Liver (tissue), 9 donors: ENCODE data around the gene WDR86. TPM values are rescaled to one million over a fixed set of nuclear protein-coding genes. Genes with fewer than 3 reads are reported as not detected.

ENCODE experiments used
- DNase-seq: peaks from one replicate; pipeline ENCODE4 v3.0.0-alpha.2; 2017; ENCODE audit warnings: low spot score
- H3K27ac ChIP-seq, 2 donors: one replicate each; pipeline ENCODE4 v1.7.0; 2013; ENCODE audit warnings: inconsistent platforms in 2 of 2, low read length in 2 of 2, control low read depth in 1 of 2, low read depth in 1 of 2, mild to moderate bottlenecking in 1 of 2
- H3K27me3 ChIP-seq, 4 donors: one replicate each; pipeline versions ENCODE4 v1.6.1 to v1.7.0; 2013; ENCODE audit warnings: low read length in 3 of 4, inconsistent platforms in 1 of 4, mild to moderate bottlenecking in 1 of 4, moderate library complexity in 1 of 4; ENCODE audit not compliant: control insufficient read depth in 4 of 4, insufficient read depth in 4 of 4
- H3K36me3 ChIP-seq, 4 donors: one replicate each; pipeline versions ENCODE4 v1.6.1 to v1.7.0; 2013; ENCODE audit warnings: low read length in 3 of 4, mild to moderate bottlenecking in 3 of 4, low read depth in 1 of 4, moderate library complexity in 1 of 4; ENCODE audit not compliant: control insufficient read depth in 4 of 4, insufficient read depth in 3 of 4
- H3K4me1 ChIP-seq, 4 donors: one replicate each; pipeline versions ENCODE4 v1.6.1 to v1.7.0; 2013; ENCODE audit warnings: low read length in 3 of 4, mild to moderate bottlenecking in 3 of 4, moderate library complexity in 1 of 4; ENCODE audit not compliant: control insufficient read depth in 4 of 4, insufficient read depth in 4 of 4
- H3K4me3 ChIP-seq, 3 donors: one replicate each; pipeline versions ENCODE4 v1.6.1 to v1.7.0; 2013; ENCODE audit warnings: low read length in 3 of 3, control low read depth in 1 of 3, low read depth in 1 of 3, mild to moderate bottlenecking in 1 of 3
- H3K9ac ChIP-seq, 2 donors: one replicate each; pipeline ENCODE4 v1.7.0; 2013; ENCODE audit warnings: low read length in 2 of 2, mild to moderate bottlenecking in 2 of 2, moderate library complexity in 2 of 2, control low read depth in 1 of 2, low read depth in 1 of 2
- H3K9me3 ChIP-seq, 4 donors: one replicate each; pipeline versions ENCODE4 v1.6.1 to v1.7.0; 2013; ENCODE audit warnings: low read length in 3 of 4; ENCODE audit not compliant: control insufficient read depth in 4 of 4
- CTCF ChIP-seq: fragments of 150-350 bp; IDR thresholded peaks from 2 replicates; pipeline ENCODE4 v1.5.1; 2017; ENCODE audit warnings: improper control_type of control experiment, low read depth, low read length; ENCODE audit not compliant: missing input control
- EGR1 ChIP-seq, 2 donors: IDR thresholded peaks; 2 replicates each; pipeline ENCODE4 v1.6.1; 2016 to 2018; ENCODE audit warnings: antibody characterized with exemption in 2 of 2, low read depth in 2 of 2
- FOXA1 ChIP-seq: IDR thresholded peaks from 2 replicates; pipeline ENCODE4 v1.6.1; 2016; ENCODE audit warnings: antibody characterized with exemption
- FOXA2 ChIP-seq: IDR thresholded peaks from 2 replicates; pipeline ENCODE4 v1.6.1; 2016; ENCODE audit warnings: antibody characterized with exemption
- GABPA ChIP-seq, 2 donors: IDR thresholded peaks in 1 of 2; conservative IDR thresholded peaks in 1 of 2; 2 replicates each; pipeline ENCODE4 v1.6.1; 2016; ENCODE audit warnings: antibody characterized with exemption in 2 of 2, mild to moderate bottlenecking in 1 of 2, moderate library complexity in 1 of 2
- HNF4A ChIP-seq, 2 donors: conservative IDR thresholded peaks; 2 replicates each; pipeline ENCODE4 v1.6.1; 2016; ENCODE audit warnings: antibody characterized with exemption in 2 of 2, mild to moderate bottlenecking in 2 of 2
- HNF4G ChIP-seq: IDR thresholded peaks from 2 replicates; pipeline ENCODE4 v1.6.1; 2016; ENCODE audit warnings: antibody characterized with exemption
- JUND ChIP-seq, 2 donors: IDR thresholded peaks; 2 replicates each; pipeline ENCODE4 v1.6.1; 2016; ENCODE audit warnings: antibody characterized with exemption in 2 of 2
- NR2F2 ChIP-seq: IDR thresholded peaks from 2 replicates; pipeline ENCODE4 v1.6.1; 2016; ENCODE audit warnings: antibody characterized with exemption
- RAD21 ChIP-seq, 2 donors: IDR thresholded peaks; 2 replicates each; pipeline ENCODE4 v1.6.1; 2016; ENCODE audit warnings: antibody characterized with exemption in 2 of 2, mild to moderate bottlenecking in 2 of 2
- REST ChIP-seq: IDR thresholded peaks from 2 replicates; pipeline ENCODE4 v1.6.1; 2016; ENCODE audit warnings: antibody characterized with exemption, mild to moderate bottlenecking
- RXRA ChIP-seq, 2 donors: IDR thresholded peaks; 2 replicates each; pipeline ENCODE4 v1.6.1; 2017 to 2018; ENCODE audit warnings: antibody characterized with exemption in 2 of 2, mild to moderate bottlenecking in 1 of 2
- SP1 ChIP-seq: IDR thresholded peaks from 2 replicates; pipeline ENCODE4 v1.6.1; 2018; ENCODE audit warnings: antibody characterized with exemption, mild to moderate bottlenecking
- TAF1 ChIP-seq: conservative IDR thresholded peaks from 2 replicates; pipeline ENCODE4 v1.6.1; 2016; ENCODE audit warnings: antibody characterized with exemption, mild to moderate bottlenecking
- YY1 ChIP-seq: IDR thresholded peaks from 2 replicates; pipeline ENCODE4 v1.6.1; 2016; ENCODE audit warnings: antibody characterized with exemption, mild to moderate bottlenecking
- ZBTB33 ChIP-seq: IDR thresholded peaks from 2 replicates; pipeline ENCODE4 v1.6.1; 2016; ENCODE audit warnings: antibody characterized with exemption
- WGBS: extraction: QIAGEN DNeasy Blood & Tissue Kit; methylation state at CpG from one replicate; pipeline ENCODE4 v1.1.7; 2013; 5-methylcytosine and 5-hydroxymethylcytosine counted together
- polyA plus RNA-seq, 2 donors: library from polyadenylated mRNA; stranded (reverse) in 1 of 2; unstranded in 1 of 2; fragments of 200-250 nt in 1 of 2; fragments of >200 nt in 1 of 2; fragmentation: Nextera tagmentation in 1 of 2; extraction: Ambion mirVana in 1 of 2; gene quantifications; one replicate each; pipeline versions ENCODE4 v1.2.1 to v1.2.3, GENCODE V29; 2013 to 2015
- total RNA-seq, 2 donors: library from RNA; depleted of rRNA; stranded (reverse); fragments of >200 nt; gene quantifications; one replicate each; pipeline ENCODE4 v1.2.3, GENCODE V29; 2014
- TF ChIP-seq, protein P1 (sequence below): IDR thresholded peaks from 2 replicates; pipeline ENCODE4 v1.6.1; 2016; ENCODE audit warnings: antibody characterized with exemption
- TF ChIP-seq, protein P2 (sequence below): IDR thresholded peaks from 2 replicates; pipeline ENCODE4 v1.6.1; 2016; ENCODE audit warnings: antibody characterized with exemption
- donor health status: healthy.
- donor health status: healthy.
- donor health status: healthy.
- donor health status: healthy.
- donor health status: healthy.

The WDR86 gene
- total and polyA plus RNA-seq, 4 donors = 0.35 to 4.9 (median 0.77) TPM

DNA sequence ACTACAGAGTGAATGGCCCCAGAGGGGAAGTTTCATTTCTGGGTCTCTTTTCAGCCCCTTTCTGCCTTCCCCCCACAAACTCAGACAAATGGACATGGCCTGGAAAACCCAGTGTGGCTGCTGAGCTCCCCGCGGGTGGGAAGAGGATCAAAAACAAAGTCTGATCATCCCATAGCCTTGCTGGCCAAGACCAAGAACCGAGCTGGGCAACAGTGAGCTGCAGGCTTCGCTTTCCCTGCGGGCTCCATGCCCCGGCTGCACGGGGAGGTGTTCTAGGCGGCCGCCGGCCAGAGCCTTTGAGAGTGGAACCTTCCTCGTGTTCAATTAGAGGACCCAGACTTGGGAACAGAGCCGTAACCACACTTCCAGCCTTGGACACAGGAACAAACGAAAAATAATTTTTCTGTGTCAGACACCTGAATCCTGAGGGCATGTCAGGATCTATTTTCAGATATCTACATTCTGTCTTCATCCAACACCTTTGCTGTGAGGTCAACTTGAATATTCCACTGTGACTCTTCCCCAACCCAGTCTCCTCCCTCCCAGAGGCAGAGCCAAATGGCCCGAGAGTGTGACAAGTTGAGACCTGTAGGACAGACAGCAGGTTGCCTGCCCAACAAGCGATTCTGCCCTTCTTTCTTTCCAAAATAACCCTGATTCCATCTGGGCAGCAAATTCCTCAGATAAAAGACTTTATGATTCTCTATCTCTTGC, 26.0 kb downstream of the WDR86 start:
- peaks cover 2 to 12% (median 6%) of the 10 kb centered on the region in 4 donors for H3K4me1 ChIP-seq
- WGBS = 83% methylated on average over 15 of the region's 15 CpGs
- DNase-seq = no peak
- no peaks in the 10 kb centered on the region for H3K36me3 ChIP-seq
- H3K4me3 ChIP-seq = no peak overlapping the region
- H3K27ac ChIP-seq = no peak overlapping the region
- no peaks in the 10 kb centered on the region for H3K9me3 ChIP-seq
- H3K9ac ChIP-seq = no peak overlapping the region
- no peak for TF ChIP-seq FOXA1
- no peak for TF ChIP-seq SP1
- TF ChIP-seq ZBTB33 = no peak
- no peak for TF ChIP-seq NR2F2
- no peak for TF ChIP-seq TAF1
- TF ChIP-seq, protein P1, sequence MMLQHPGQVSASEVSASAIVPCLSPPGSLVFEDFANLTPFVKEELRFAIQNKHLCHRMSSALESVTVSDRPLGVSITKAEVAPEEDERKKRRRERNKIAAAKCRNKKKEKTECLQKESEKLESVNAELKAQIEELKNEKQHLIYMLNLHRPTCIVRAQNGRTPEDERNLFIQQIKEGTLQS = no peak
- TF ChIP-seq YY1 = no peak
- no peak for TF ChIP-seq RXRA (IDR thresholded peaks at IDR 0.05)
- peaks cover 0 to 5% (median 0%) of the 10 kb centered on the region in 4 donors for H3K27me3 ChIP-seq

- TF ChIP-seq RAD21 (IDR thresholded peaks at IDR 0.05) (no peak), REST (no peak), RXRA (IDR thresholded peaks at IDR 0.05) (no peak), YY1 (no peak), HNF4A (conservative IDR thresholded peaks at IDR 0.05) (no peak), EGR1 (IDR thresholded peaks at IDR 0.05; ENCODE audit: low read depth in 2 of 2) (no peak), CTCF (no peak), FOXA2 (no peak), JUND (IDR thresholded peaks at IDR 0.05) (no peak), SP1 (no peak), ZBTB33 (no peak), NR2F2 (no peak), TAF1 (no peak), FOXA1 (no peak), HNF4G (no peak), GABPA (IDR thresholded peaks at IDR 0.05 in 1 of 2, conservative IDR thresholded peaks at IDR 0.05 in 1 of 2) (no peak)
- TF ChIP-seq, protein P1 = no peak
- TF ChIP-seq, protein P2, sequence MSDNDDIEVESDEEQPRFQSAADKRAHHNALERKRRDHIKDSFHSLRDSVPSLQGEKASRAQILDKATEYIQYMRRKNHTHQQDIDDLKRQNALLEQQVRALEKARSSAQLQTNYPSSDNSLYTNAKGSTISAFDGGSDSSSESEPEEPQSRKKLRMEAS = no peak
- 31% methylated on average over 37 of the region's 37 CpGs for WGBS
- H3K4me3 ChIP-seq = no peak overlapping the region
Observed at GRCh38 chr7:151382079-151382885, 27.6 kb downstream of the WDR86 start.

More at GRCh38 chr7:151382079-151382885, 27.6 kb downstream of the WDR86 start:
- peaks cover 0 to 5% (median 0%) of the 10 kb centered on the region in 4 donors for H3K27me3 ChIP-seq
- no peaks in the 10 kb centered on the region for H3K9me3 ChIP-seq
- no peak overlapping the region for H3K27ac ChIP-seq
- peaks cover 2 to 12% (median 6%) of the 10 kb centered on the region in 4 donors for H3K4me1 ChIP-seq
- no peak overlapping the region for H3K9ac ChIP-seq
- DNase-seq = no peak
- peaks cover 0 to 13% (median 5%) of the 10 kb centered on the region in 4 donors for H3K36me3 ChIP-seq
